HepG2 (cell line): ENCODE measurements around the gene TMSB15B. TPM values are rescaled to one million over a fixed set of nuclear protein-coding genes. Genes with fewer than 3 reads are reported as not detected.

Source experiments
- ATAC-seq: fragments of 200-7000 bp; cut with Tn5 transposase; 3 replicates; pipeline ENCODE4 v1.9.1; 2020; ENCODE audit warnings: mild to moderate bottlenecking, moderate library complexity
- BruUV-seq: library from RNA; stranded (reverse); fragments of 400-500 nt; replicated peaks from 2 replicates; lab custom pipeline; 2021; lab: Mats Ljungman, UMichigan
- CTCF ChIA-PET: fragments of 300-600 bp; formaldehyde crosslinking; extraction: SDS; loops from one replicate; lab custom pipeline; 2021; ENCODE audit warnings: low total read pairs, inconsistent platforms, low intra/inter-chr PET ratio; lab: Yijun Ruan, JAX
- POLR2A ChIA-PET: fragments of 350-600 bp; sonication (Branson Sonifier 250); formaldehyde crosslinking; loops from one replicate; lab custom pipeline; 2020; ENCODE audit warnings: antibody characterized with exemption, inconsistent platforms; lab: Yijun Ruan, JAX
- DNase-seq: peaks from one replicate; pipeline ENCODE4 v3.0.0-alpha.2; 2015; ENCODE audit warnings: low spot score
- FAIRE-seq: peaks from 3 replicates; lab custom pipeline; 2011; peaks lifted over from hg19 to GRCh38; lab: Jason Lieb, UNC
- H2AFZ ChIP-seq: one replicate; pipeline ENCODE4 v1.6.1; 2011; ENCODE audit warnings: low read length, inconsistent platforms
- H3K27ac ChIP-seq: fragments of 300-600 bp; 3 replicates; pipeline ENCODE4 v1.8.0; 2011; ENCODE audit warnings: mixed run types, mild to moderate bottlenecking, mixed read lengths, low read length, inconsistent platforms; ENCODE audit not compliant: insufficient read depth; ENCODE audit errors: extremely low read length
- H3K27me3 ChIP-seq, 2 experiments: fragments of 200-600 bp in 1 of 2; 2 replicates in 1 of 2; 3 replicates in 1 of 2; pipeline versions ENCODE4 v1.6.0 to v1.8.0; 2011; ENCODE audit warnings: low read length in 2 of 2, mild to moderate bottlenecking in 2 of 2, moderate library complexity in 2 of 2, inconsistent platforms in 1 of 2; ENCODE audit not compliant: insufficient read depth in 2 of 2, control insufficient read depth in 1 of 2
- H3K36me3 ChIP-seq, 2 experiments: fragments of 200-600 bp in 1 of 2; replicated peaks in 1 of 2; 2 replicates in 1 of 2; 3 replicates in 1 of 2; pipeline versions ENCODE4 v1.5.1 to v1.8.0; 2011; ENCODE audit warnings: low read length in 2 of 2, inconsistent platforms in 1 of 2; ENCODE audit not compliant: insufficient read depth in 2 of 2, control insufficient read depth in 1 of 2
- H3K4me1 ChIP-seq: 2 replicates; pipeline ENCODE4 v1.5.1; 2012; ENCODE audit warnings: low read length, inconsistent platforms; ENCODE audit not compliant: insufficient read depth
- H3K4me2 ChIP-seq: 2 replicates; pipeline ENCODE4 v1.6.0; 2011; ENCODE audit warnings: low read depth, low read length, inconsistent platforms
- H3K4me3 ChIP-seq, 3 experiments: fragments of 200-600 bp in 1 of 3; sonication (generic), shearing (Covaris generic) in 1 of 3; replicated peaks in 1 of 3; 2 replicates each; pipeline ENCODE4 v1.5.1; 2011 to 2016; ENCODE audit warnings: low read length in 3 of 3, inconsistent platforms in 2 of 3, low read depth in 2 of 3, mild to moderate bottlenecking in 2 of 3, control low read depth in 1 of 3, mixed read lengths in 1 of 3; ENCODE audit not compliant: insufficient read depth in 1 of 3
- H3K79me2 ChIP-seq: one replicate; pipeline ENCODE4 v1.6.1; 2011; ENCODE audit warnings: low read length, inconsistent platforms; ENCODE audit not compliant: insufficient read depth
- H3K9ac ChIP-seq: 2 replicates; pipeline ENCODE4 v1.6.0; 2011; ENCODE audit warnings: mild to moderate bottlenecking, low read depth, low read length, inconsistent platforms; ENCODE audit not compliant: insufficient read depth
- H3K9me3 ChIP-seq: 2 replicates; pipeline ENCODE4 v1.5.1; 2012; ENCODE audit warnings: mild to moderate bottlenecking, low read length
- H4K20me1 ChIP-seq: 2 replicates; pipeline ENCODE4 v1.6.0; 2011; ENCODE audit warnings: inconsistent platforms, mild to moderate bottlenecking, low read length, moderate library complexity; ENCODE audit not compliant: insufficient read depth
- AGO2 ChIP-seq: fragments of 200-400 bp; formaldehyde crosslinking; optimal IDR thresholded peaks from 2 replicates; pipeline ENCODE3; 2017; ENCODE audit warnings: mild to moderate bottlenecking, low read depth, low read length, moderate library complexity
- CEBPZ ChIP-seq: IDR thresholded peaks from 2 replicates; pipeline ENCODE4 v1.6.1; 2012; ENCODE audit warnings: low read length, improper control_type of control experiment
- EEA1 ChIP-seq: sonication (generic); formaldehyde crosslinking; IDR thresholded peaks from 2 replicates; pipeline ENCODE4 v1.5.1; 2020; ENCODE audit warnings: mild to moderate bottlenecking, missing genetic modification reagents, borderline replicate concordance
- GABPB1 ChIP-seq: IDR thresholded peaks from 2 replicates; pipeline ENCODE4 v1.6.1; 2016; ENCODE audit warnings: mild to moderate bottlenecking, missing genetic modification reagents, moderate library complexity, missing compliant biosample characterization
- MAFF ChIP-seq: IDR thresholded peaks from 2 replicates; pipeline ENCODE4 v1.6.1; 2011; ENCODE audit warnings: low read depth, low read length, improper control_type of control experiment
- MAFK ChIP-seq, 2 experiments: IDR thresholded peaks in 1 of 2; conservative IDR thresholded peaks in 1 of 2; 2 replicates each; pipeline ENCODE4 v1.6.1; 2011; ENCODE audit warnings: improper control_type of control experiment in 2 of 2, low read length in 2 of 2
- NFRKB ChIP-seq: fragments of 450-650 bp; IDR thresholded peaks from 2 replicates; pipeline ENCODE4 v1.6.1; 2017
- SUZ12 ChIP-seq: fragments of 150-350 bp; IDR thresholded peaks from 2 replicates; pipeline ENCODE4 v1.6.1; 2014; ENCODE audit warnings: low read depth, low read length
- ZMYM3 ChIP-seq: sonication (generic); formaldehyde crosslinking; IDR thresholded peaks from 2 replicates; pipeline ENCODE4 v1.5.1; 2020; ENCODE audit warnings: mild to moderate bottlenecking, missing genetic modification reagents
- ZNF274 ChIP-seq: sonication (generic); formaldehyde crosslinking; IDR thresholded peaks from 2 replicates; pipeline ENCODE4 v1.5.1; 2020; ENCODE audit warnings: mild to moderate bottlenecking, missing genetic modification reagents
- ZNF335 ChIP-seq: sonication (generic); formaldehyde crosslinking; IDR thresholded peaks from 2 replicates; pipeline ENCODE4 v1.4.0; 2020; ENCODE audit warnings: missing genetic modification reagents
- ZNF607 ChIP-seq: sonication (generic); formaldehyde crosslinking; IDR thresholded peaks from 2 replicates; pipeline ENCODE4 v1.5.1; 2020; ENCODE audit warnings: missing genetic modification reagents, mild to moderate bottlenecking, borderline replicate concordance
- ZNF784 ChIP-seq: sonication (generic); formaldehyde crosslinking; IDR thresholded peaks from 2 replicates; pipeline ENCODE4 v1.5.1; 2020; ENCODE audit warnings: missing genetic modification reagents, mild to moderate bottlenecking, borderline replicate concordance
- ZNF878 ChIP-seq: sonication (generic); formaldehyde crosslinking; IDR thresholded peaks from 2 replicates; pipeline ENCODE4 v1.8.1; 2023; ENCODE audit warnings: mild to moderate bottlenecking, missing genetic modification reagents, moderate library complexity
- whole genome bisulfite sequencing: methylation state at CpG from one replicate; pipeline ENCODE4 v1.1.6; 2017; ENCODE audit warnings: low lambda C conversion rate; 5-methylcytosine and 5-hydroxymethylcytosine counted together
- in situ Hi-C: cut with HindIII; loops from 2 replicates; pipeline ENCODE4 v1.10.0; 2017; ENCODE audit warnings: low pct_unique_long_range_greater_than_20kb; ENCODE audit not compliant: extremely low pct_ligation_motif_present
- intact Hi-C: fragments of 100-400 bp; cut with micrococcal nuclease; formaldehyde crosslinking; loops from one replicate; pipeline ENCODE4 v1.10.0; 2022; ENCODE audit not compliant: unreplicated experiment
- polyA plus RNA-seq, 8 experiments: library from polyadenylated mRNA; depleted of rRNA in 3 of 8; stranded (reverse) in 7 of 8; unstranded in 1 of 8; fragments of >200 nt; fragmentation: Illumina TruSeq in 4 of 8; extraction: Trizol in 4 of 8; gene quantifications; 2 replicates each; pipeline versions ENCODE4 v1.2.1 to v1.2.3, GENCODE V29; 2011 to 2016; ENCODE audit warnings: low read depth in 4 of 8, missing spikeins in 1 of 8, mixed read lengths in 1 of 8; ENCODE audit not compliant: insufficient read depth in 1 of 8
- total RNA-seq, 5 experiments: library from RNA; depleted of rRNA; stranded (reverse); fragments of >200 nt; fragmentation: Illumina TruSeq; extraction: Trizol; gene quantifications; 2 replicates each; pipeline ENCODE4 v1.2.3, GENCODE V29; 2016; ENCODE audit warnings: low read depth in 1 of 5

TMSB15B gene
- total and polyA plus RNA-seq, 2 of the 13 experiments (the other 11 are each of a cell fraction or from before 2014, with no cell fraction given): not detected

- TF ChIP-seq CEBPZ: no peak
- no peak for TF ChIP-seq ZNF784
- TF ChIP-seq SUZ12: no peak
- TF ChIP-seq ZNF335 (CRISPR knock-in tag): no peak
- TF ChIP-seq GABPB1 (CRISPR knock-in tag): no peak
- no peak for TF ChIP-seq NFRKB
- no peak for TF ChIP-seq ZMYM3 (CRISPR knock-in tag)
Observed at GRCh38 chrX:103927030-103927429, 35.4 kb upstream of the TMSB15B start (continued).

GRCh38 chrX:103927633-103928032, 34.8 kb upstream of the TMSB15B start:
- 5% methylated on average over 4 of the region's 4 CpGs for WGBS
- POLR2A ChIA-PET: no interaction called here
- no peak overlapping the region for H3K4me3 ChIP-seq
- in situ Hi-C loops (loop anchor here (25.0 kb wide), 1 partner anchor 90 kb away; the partner anchor contains the start of gene RAB9B), intact Hi-C loops (no loop called here)
- TF ChIP-seq MAFF (peak; percentile 94), EEA1 (CRISPR knock-in tag) (no peak), ZNF274 (no peak), ZNF607 (CRISPR knock-in tag) (no peak), AGO2 (no peak), MAFK (conservative IDR thresholded peaks at IDR 0.05 in 1 of 2, IDR thresholded peaks at IDR 0.05 in 1 of 2; ENCODE audit: low read length in 2 of 2) (peak; percentile 88 to 96), ZNF878 (CRISPR knock-in tag) (no peak)
- ATAC-seq: no peak
- H3K4me1 ChIP-seq: no peaks in the 10 kb centered on the region
- no peaks in the 10 kb centered on the region for H4K20me1 ChIP-seq
- no peaks in the 10 kb centered on the region for H3K27me3 ChIP-seq
- no peaks in the 10 kb centered on the region for H3K36me3 ChIP-seq
- no peaks in the 10 kb centered on the region for H3K79me2 ChIP-seq
- FAIRE-seq: no peak
- BruUV-seq: no TSS peak
- CTCF ChIA-PET: no interaction called here
- H2AFZ ChIP-seq: no peak overlapping the region
- H3K9me3 ChIP-seq: no peaks in the 10 kb centered on the region
- H3K4me2 ChIP-seq: no peak overlapping the region
- no peak for DNase-seq
- no peak overlapping the region for H3K27ac ChIP-seq
- H3K9ac ChIP-seq: no peak overlapping the region
